A673 (cell line): ENCODE data around the gene MORN1. TPM values are rescaled to one million over a fixed set of nuclear protein-coding genes. Genes with fewer than 3 reads are reported as not detected.
A peak's percentile ranks its signal among the peaks of the same experiment; 100 is the strongest.

Experiments used
- BruUV-seq: library from RNA; stranded (reverse); fragments of 400-500 nt; replicated peaks from 2 replicates; lab custom pipeline; 2021; lab: Mats Ljungman, UMichigan
- CTCF ChIA-PET: fragments of 300-600 bp; sonication (Branson Sonifier 250); formaldehyde crosslinking; loops from one replicate; lab custom pipeline; 2022; ENCODE audit warnings: antibody characterized with exemption; lab: Charles Lee
- POLR2A ChIA-PET: fragments of 300-600 bp; sonication (Branson Sonifier 250); formaldehyde crosslinking; loops from one replicate; lab custom pipeline; 2022; ENCODE audit warnings: antibody characterized with exemption; ENCODE audit not compliant: low non-redundant PET; lab: Charles Lee
- DNase-seq: peaks from one replicate; pipeline ENCODE4 v3.0.0-alpha.2; 2015; ENCODE audit warnings: low spot score
- H3K27ac ChIP-seq: fragments of 200-600 bp; sonication (generic); 2 replicates; pipeline ENCODE4 v1.5.1; 2016; ENCODE audit warnings: mixed run types, low read depth, mild to moderate bottlenecking, mixed read lengths, antibody characterized with exemption, low read length; ENCODE audit not compliant: poor library complexity, severe bottlenecking
- H3K27me3 ChIP-seq: fragments of 200-600 bp; sonication (generic); replicated peaks from 2 replicates; pipeline ENCODE4 v1.6.1; 2017; ENCODE audit warnings: mixed run types, low read depth, mild to moderate bottlenecking, mixed read lengths, antibody characterized with exemption, low read length; ENCODE audit not compliant: insufficient read depth, poor library complexity
- H3K36me3 ChIP-seq: fragments of 200-600 bp; sonication (generic); 2 replicates; pipeline ENCODE4 v1.6.1; 2016; ENCODE audit warnings: mixed run types, mild to moderate bottlenecking, mixed read lengths, antibody characterized with exemption, low read length; ENCODE audit not compliant: insufficient read depth, poor library complexity, severe bottlenecking
- H3K4me1 ChIP-seq: fragments of 200-600 bp; sonication (generic); 2 replicates; pipeline ENCODE4 v1.6.1; 2017; ENCODE audit warnings: mixed run types, mild to moderate bottlenecking, mixed read lengths, antibody characterized with exemption, low read length; ENCODE audit not compliant: insufficient read depth, poor library complexity, severe bottlenecking
- H3K4me3 ChIP-seq: fragments of 200-600 bp; sonication (generic); 2 replicates; pipeline ENCODE4 v1.5.1; 2016; ENCODE audit warnings: low read depth, mixed run types, mild to moderate bottlenecking, mixed read lengths, low read length; ENCODE audit not compliant: poor library complexity, severe bottlenecking
- H3K9me3 ChIP-seq: fragments of 200-600 bp; sonication (generic); 2 replicates; pipeline ENCODE4 v1.6.1; 2016; ENCODE audit warnings: mixed run types, low read depth, mild to moderate bottlenecking, mixed read lengths, antibody characterized with exemption, low read length; ENCODE audit not compliant: poor library complexity, severe bottlenecking
- EZH2 ChIP-seq: fragments of 200-600 bp; sonication (generic); IDR thresholded peaks from 2 replicates; pipeline ENCODE4 v1.6.1; 2017; ENCODE audit warnings: borderline replicate concordance, low read depth, mild to moderate bottlenecking, mixed read lengths, antibody characterized with exemption, low read length; ENCODE audit not compliant: poor library complexity, severe bottlenecking
- intact Hi-C: fragments of 100-400 bp; cut with micrococcal nuclease; formaldehyde crosslinking; loops from one replicate; pipeline ENCODE4 v1.10.0; 2022; ENCODE audit not compliant: unreplicated experiment
- total RNA-seq: library from RNA; stranded (reverse); gene quantifications from 2 replicates; pipeline ENCODE4 v1.2.3, GENCODE V29; 2021
- TF ChIP-seq, protein P1 (sequence below): fragments of 300-800, 200-600 bp; sonication (generic); conservative IDR thresholded peaks from 2 replicates; pipeline ENCODE4 v1.5.1; 2017; ENCODE audit warnings: low read depth, mild to moderate bottlenecking, antibody characterized with exemption, low read length, moderate library complexity, mixed read lengths

MORN1 gene
- total RNA-seq, 1 experiment from 2014 or later: 24.7 TPM

DNA sequence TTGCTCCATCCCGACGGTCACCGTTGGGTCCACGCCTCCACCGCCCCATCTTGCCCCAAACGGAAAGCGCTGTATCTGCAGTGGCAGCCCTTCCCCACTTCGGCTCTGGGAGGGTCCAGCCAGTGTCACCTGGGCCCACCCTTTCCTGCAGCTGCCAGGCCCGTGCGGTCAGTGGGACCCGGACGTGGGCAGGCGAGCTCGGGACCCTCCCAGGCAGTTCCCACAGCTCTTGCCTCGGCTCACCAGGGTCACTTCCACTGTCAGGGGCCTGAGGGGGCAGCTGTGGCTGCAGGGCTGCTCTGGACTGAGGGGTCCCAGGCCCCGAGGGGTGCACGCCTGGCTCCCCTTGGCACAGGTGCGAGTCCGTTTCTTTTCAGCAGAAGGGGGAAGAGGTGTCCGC lies 82.5 kb downstream of the MORN1 start:
- Histone ChIP-seq H3K9me3 (no peaks in the 10 kb centered on the region), H3K4me1 (peaks cover 44% of the 10 kb centered on the region), H3K27ac (peak overlapping the region; percentile 30), H3K4me3 (no peak overlapping the region), H3K27me3 (no peaks in the 10 kb centered on the region), H3K36me3 (peaks cover 44% of the 10 kb centered on the region)
- no peak for DNase-seq
- ChIA-PET CTCF (interaction anchor here (0.6 kb wide), 1 partner anchor 805 kb away, joined by 10 read pairs; no protein-coding TSS in a partner anchor), POLR2A (no interaction called here)
- no TSS peak for BruUV-seq
- no peak for TF ChIP-seq EZH2
- TF ChIP-seq, protein P1, sequence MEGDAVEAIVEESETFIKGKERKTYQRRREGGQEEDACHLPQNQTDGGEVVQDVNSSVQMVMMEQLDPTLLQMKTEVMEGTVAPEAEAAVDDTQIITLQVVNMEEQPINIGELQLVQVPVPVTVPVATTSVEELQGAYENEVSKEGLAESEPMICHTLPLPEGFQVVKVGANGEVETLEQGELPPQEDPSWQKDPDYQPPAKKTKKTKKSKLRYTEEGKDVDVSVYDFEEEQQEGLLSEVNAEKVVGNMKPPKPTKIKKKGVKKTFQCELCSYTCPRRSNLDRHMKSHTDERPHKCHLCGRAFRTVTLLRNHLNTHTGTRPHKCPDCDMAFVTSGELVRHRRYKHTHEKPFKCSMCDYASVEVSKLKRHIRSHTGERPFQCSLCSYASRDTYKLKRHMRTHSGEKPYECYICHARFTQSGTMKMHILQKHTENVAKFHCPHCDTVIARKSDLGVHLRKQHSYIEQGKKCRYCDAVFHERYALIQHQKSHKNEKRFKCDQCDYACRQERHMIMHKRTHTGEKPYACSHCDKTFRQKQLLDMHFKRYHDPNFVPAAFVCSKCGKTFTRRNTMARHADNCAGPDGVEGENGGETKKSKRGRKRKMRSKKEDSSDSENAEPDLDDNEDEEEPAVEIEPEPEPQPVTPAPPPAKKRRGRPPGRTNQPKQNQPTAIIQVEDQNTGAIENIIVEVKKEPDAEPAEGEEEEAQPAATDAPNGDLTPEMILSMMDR: no peak
- intact Hi-C loops: no loop called here

DNA sequence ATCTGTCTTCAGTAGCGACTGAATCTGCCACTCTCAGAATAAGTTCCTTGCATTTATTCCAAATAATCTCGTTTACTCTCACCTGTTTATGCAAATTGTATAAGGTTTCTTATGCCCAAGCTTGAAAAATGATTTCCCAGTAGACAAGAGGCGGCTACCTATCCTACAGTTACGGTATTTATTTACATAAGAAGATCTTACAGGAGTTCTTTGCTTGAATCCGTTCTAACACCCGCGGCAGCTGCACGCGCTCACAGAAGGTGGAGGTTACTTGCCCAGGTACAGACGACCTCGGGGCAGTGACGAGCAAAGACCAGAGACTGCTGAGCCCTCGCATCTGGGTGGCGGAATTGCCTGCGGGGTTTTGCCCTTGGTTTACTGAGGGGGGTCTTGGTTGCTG lies 83.4 kb downstream of the MORN1 start:
- H3K9me3 ChIP-seq: no peaks in the 10 kb centered on the region
- CTCF ChIA-PET: no interaction called here
- H3K27me3 ChIP-seq: no peaks in the 10 kb centered on the region
- no peak overlapping the region for H3K4me3 ChIP-seq
- peak overlapping the region; percentile 30 for H3K27ac ChIP-seq
- H3K36me3 ChIP-seq: peaks cover 46% of the 10 kb centered on the region
- POLR2A ChIA-PET: no interaction called here
- intact Hi-C loops: no loop called here
- no peak for DNase-seq
- no peak for TF ChIP-seq EZH2
- TF ChIP-seq, protein P1: no peak
- H3K4me1 ChIP-seq: peaks cover 41% of the 10 kb centered on the region
- TSS peak; percentile 62 for BruUV-seq

DNA sequence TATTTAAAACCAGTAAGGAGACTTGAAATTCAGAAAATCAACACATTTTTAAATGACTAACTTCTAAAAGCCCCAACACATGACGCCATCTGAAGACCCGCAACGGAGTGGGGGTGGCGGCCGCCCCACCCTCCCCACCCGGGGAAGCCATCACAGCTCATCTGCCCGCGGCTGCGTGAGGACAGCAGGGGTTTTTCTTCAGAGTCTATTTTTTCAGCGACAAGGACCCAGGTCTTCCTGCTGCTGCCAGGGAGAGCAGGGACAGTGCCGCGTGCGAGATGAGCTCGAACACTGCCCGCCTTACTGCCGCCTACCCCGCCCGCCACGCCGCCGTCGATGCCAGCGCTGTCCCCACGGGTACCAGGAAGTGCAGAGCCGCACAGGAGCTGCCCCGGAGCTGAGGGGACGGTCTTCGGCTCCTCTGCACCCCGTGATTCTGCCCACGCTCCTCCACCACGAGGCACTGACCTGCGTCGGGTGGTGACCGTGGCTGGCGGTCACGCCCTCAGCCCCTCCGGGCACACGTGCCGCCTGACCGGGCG lies 84.2 kb downstream of the MORN1 start:
- TF ChIP-seq, protein P1: no peak
- TF ChIP-seq EZH2: no peak
- Histone ChIP-seq H3K4me3 (no peak overlapping the region), H3K27me3 (no peaks in the 10 kb centered on the region), H3K4me1 (peaks cover 39% of the 10 kb centered on the region), H3K9me3 (no peaks in the 10 kb centered on the region), H3K27ac (no peak overlapping the region), H3K36me3 (peaks cover 46% of the 10 kb centered on the region)
- intact Hi-C loops: no loop called here
- no peak for DNase-seq
- CTCF ChIA-PET: interaction anchor here (0.6 to 1.4 kb wide), 4 partner anchors 8 to 167 kb away, joined by 3 to 6 read pairs (median 4); no protein-coding TSS in a partner anchor
- POLR2A ChIA-PET: no interaction called here
- no TSS peak for BruUV-seq
